Measurements from ENCODE around the gene TMCO4.

The TMCO4 gene

GRCh38 chr1:19665496-19666465 is 133.9 kb downstream of the TMCO4 start:
- Histone ChIP-seq H4K20me1 (ENCODE audit: insufficient read depth, low read length) (no peaks in the 10 kb centered on the region), H3K27ac (ENCODE audit: low read length) (no peak overlapping the region), H3K27me3 (ENCODE audit: low read depth, low read length) (no peaks in the 10 kb centered on the region), H3K4me3 (ENCODE audit: low read length) (no peak overlapping the region), H3K79me2 (ENCODE audit: low read length) (no peaks in the 10 kb centered on the region), H3K9ac (ENCODE audit: low read length) (no peak overlapping the region), H2AFZ (ENCODE audit: low read depth, low read length) (no peak overlapping the region), H3K36me3 (replicated peaks; ENCODE audit: low read depth, low read length) (no peaks in the 10 kb centered on the region), H3K4me2 (ENCODE audit: low read length) (no peak overlapping the region), H3K4me1 (ENCODE audit: low read length) (no peaks in the 10 kb centered on the region), H3K9me3 (ENCODE audit: insufficient read depth, low read length) (no peaks in the 10 kb centered on the region)
- TF ChIP-seq CTCF (IDR thresholded peaks at IDR 0.05; ENCODE audit: low read depth, low read length) (no peak), EZH2phosphoT487 (IDR thresholded peaks at IDR 0.05; ENCODE audit: low read depth) (no peak)

- no peak for TF ChIP-seq CTCF (IDR thresholded peaks at IDR 0.05; ENCODE audit: low read depth, low read length)
- no peak for TF ChIP-seq EZH2phosphoT487 (IDR thresholded peaks at IDR 0.05; ENCODE audit: low read depth)
- H3K4me1 ChIP-seq (ENCODE audit: low read length): no peaks in the 10 kb centered on the region
- H3K27ac ChIP-seq (ENCODE audit: low read length): no peak overlapping the region
- no peak overlapping the region for H3K4me2 ChIP-seq (ENCODE audit: low read length)
- H3K9me3 ChIP-seq (ENCODE audit: insufficient read depth, low read length): no peaks in the 10 kb centered on the region
- no peaks in the 10 kb centered on the region for H4K20me1 ChIP-seq (ENCODE audit: insufficient read depth, low read length)
- H2AFZ ChIP-seq (ENCODE audit: low read depth, low read length): no peak overlapping the region
- no peaks in the 10 kb centered on the region for H3K36me3 ChIP-seq (replicated peaks; ENCODE audit: low read depth, low read length)
- H3K9ac ChIP-seq (ENCODE audit: low read length): no peak overlapping the region
- H3K27me3 ChIP-seq (ENCODE audit: low read depth, low read length): no peaks in the 10 kb centered on the region
- H3K79me2 ChIP-seq (ENCODE audit: low read length): no peaks in the 10 kb centered on the region
- H3K4me3 ChIP-seq (ENCODE audit: low read length): no peak overlapping the region
Measured at GRCh38 chr1:19665186-19665495, 134.6 kb downstream of the TMCO4 start.

GRCh38 chr1:19664453-19665185 is 135.1 kb downstream of the TMCO4 start, which contains the start of gene HTR6:
Gene HTR6 (plus strand): TSS chr1:19664875. CDS start chr1:19665754, 879 bp downstream.
- H3K36me3 ChIP-seq (replicated peaks; ENCODE audit: low read depth, low read length): no peaks in the 10 kb centered on the region
- H4K20me1 ChIP-seq (ENCODE audit: insufficient read depth, low read length): no peaks in the 10 kb centered on the region
- no peaks in the 10 kb centered on the region for H3K79me2 ChIP-seq (ENCODE audit: low read length)
- no peaks in the 10 kb centered on the region for H3K27me3 ChIP-seq (ENCODE audit: low read depth, low read length)
- H3K4me1 ChIP-seq (ENCODE audit: low read length): no peaks in the 10 kb centered on the region
- H3K9me3 ChIP-seq (ENCODE audit: insufficient read depth, low read length): no peaks in the 10 kb centered on the region
- H3K27ac ChIP-seq (ENCODE audit: low read length): no peak within 1 kb of the TSS
- no peak within 1 kb of the TSS for H3K4me2 ChIP-seq (ENCODE audit: low read length)
- no peak for TF ChIP-seq EZH2phosphoT487 (IDR thresholded peaks at IDR 0.05; ENCODE audit: low read depth)
- TF ChIP-seq CTCF (IDR thresholded peaks at IDR 0.05; ENCODE audit: low read depth, low read length): no peak
- no peak within 1 kb of the TSS for H3K4me3 ChIP-seq (ENCODE audit: low read length)
- H3K9ac ChIP-seq (ENCODE audit: low read length): no peak within 1 kb of the TSS
- H2AFZ ChIP-seq (ENCODE audit: low read depth, low read length): no peak within 1 kb of the TSS

- H3K9ac ChIP-seq (ENCODE audit: low read length): no peak overlapping the region
- no peaks in the 10 kb centered on the region for H4K20me1 ChIP-seq (ENCODE audit: insufficient read depth, low read length)
- H3K27me3 ChIP-seq (ENCODE audit: low read depth, low read length): no peaks in the 10 kb centered on the region
- H3K4me1 ChIP-seq (ENCODE audit: low read length): no peaks in the 10 kb centered on the region
- H3K27ac ChIP-seq (ENCODE audit: low read length): no peak overlapping the region
- H3K9me3 ChIP-seq (ENCODE audit: insufficient read depth, low read length): no peaks in the 10 kb centered on the region
- TF ChIP-seq EZH2phosphoT487 (IDR thresholded peaks at IDR 0.05; ENCODE audit: low read depth) (no peak), CTCF (IDR thresholded peaks at IDR 0.05; ENCODE audit: low read depth, low read length) (no peak)
- H2AFZ ChIP-seq (ENCODE audit: low read depth, low read length): no peak overlapping the region
- H3K4me3 ChIP-seq (ENCODE audit: low read length): no peak overlapping the region
- no peaks in the 10 kb centered on the region for H3K79me2 ChIP-seq (ENCODE audit: low read length)
- H3K36me3 ChIP-seq (replicated peaks; ENCODE audit: low read depth, low read length): no peaks in the 10 kb centered on the region
- H3K4me2 ChIP-seq (ENCODE audit: low read length): no peak overlapping the region
Measured at GRCh38 chr1:19662313-19662712, 137.4 kb downstream of the TMCO4 start.
